GM21528 (cell line): ENCODE results near the gene SLC25A15.
"Not testable (repeated sequence)": the region's sequence is repeated elsewhere in the genome, so short reads cannot be mapped to it uniquely, and the experiment has no call there.

Experiments used
- ATAC-seq: cut with Tn5 transposase; IDR thresholded peaks from one replicate; pipeline ENCODE4 v1.9.1; 2021; ENCODE audit warnings: mild to moderate bottlenecking, moderate library complexity; ENCODE audit not compliant: unreplicated experiment, low FRiP score

The SLC25A15 gene

DNA sequence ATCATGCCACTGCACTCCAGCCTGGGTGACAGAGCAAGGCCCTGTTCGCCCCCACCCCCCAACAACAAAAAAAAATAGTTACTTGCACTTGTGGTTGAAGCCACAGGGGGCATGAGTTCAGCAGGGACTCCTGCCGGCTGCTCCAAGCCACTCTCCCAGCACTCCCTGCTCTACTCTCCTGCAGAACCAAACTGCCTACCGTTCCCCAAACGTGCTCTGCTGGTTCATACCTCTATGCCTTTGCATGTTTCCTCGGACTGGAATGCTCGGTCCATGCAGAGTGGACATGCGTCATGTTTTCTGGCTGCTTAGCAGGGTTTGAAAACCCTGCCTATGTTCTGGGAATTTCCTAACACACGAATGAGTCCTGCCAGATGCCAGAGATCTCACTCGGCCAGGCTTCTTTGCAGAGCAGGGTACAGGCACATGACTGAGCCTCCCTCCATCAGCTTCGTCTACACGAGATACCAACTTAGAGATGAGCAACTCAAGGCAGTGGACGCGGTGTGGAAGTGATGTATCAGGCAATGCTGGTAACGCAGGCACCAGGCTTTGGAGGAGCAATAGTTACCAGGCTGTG lies 8.5 kb upstream of the SLC25A15 start:
- no peak for ATAC-seq

DNA sequence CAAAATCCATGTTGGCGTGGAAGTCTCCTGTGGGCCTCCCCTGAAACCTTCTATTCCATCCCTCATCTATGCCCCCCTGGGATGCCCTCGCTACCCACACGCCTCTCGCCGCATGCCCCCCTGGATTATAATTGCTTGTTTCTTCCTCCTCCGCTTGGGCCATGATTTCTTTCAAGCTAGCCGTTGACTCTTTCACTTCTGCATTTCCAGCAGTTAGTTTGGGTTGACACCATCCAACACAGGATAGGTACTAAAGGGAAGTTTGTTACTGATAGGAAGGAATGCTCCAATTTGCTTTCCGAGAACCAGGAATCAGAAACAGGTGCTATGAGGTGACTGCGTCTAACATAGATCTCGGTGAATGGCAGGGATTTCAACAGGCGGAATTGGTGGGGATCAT lies 7.7 kb upstream of the SLC25A15 start:
- ATAC-seq: no peak

DNA sequence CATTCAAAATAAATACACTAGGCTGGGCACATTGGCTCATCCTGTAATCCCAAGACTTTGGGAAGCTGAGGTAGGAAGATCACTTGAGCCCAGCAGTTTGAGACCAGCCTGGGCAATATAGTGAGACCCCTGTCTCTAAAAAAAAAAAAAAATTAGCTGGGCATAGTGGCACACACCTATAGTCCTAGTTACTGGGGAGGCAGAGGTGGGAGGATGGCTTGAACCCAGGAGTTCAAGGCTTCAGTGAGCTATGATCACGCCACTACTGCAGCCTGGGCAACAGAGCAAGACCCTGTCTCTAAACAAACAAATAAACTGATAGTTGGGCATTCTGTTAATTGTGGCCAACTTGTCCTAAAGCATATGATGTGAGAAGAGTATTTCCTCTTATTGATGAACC lies 6.4 kb upstream of the SLC25A15 start:
- ATAC-seq: not testable (repeated sequence)

DNA sequence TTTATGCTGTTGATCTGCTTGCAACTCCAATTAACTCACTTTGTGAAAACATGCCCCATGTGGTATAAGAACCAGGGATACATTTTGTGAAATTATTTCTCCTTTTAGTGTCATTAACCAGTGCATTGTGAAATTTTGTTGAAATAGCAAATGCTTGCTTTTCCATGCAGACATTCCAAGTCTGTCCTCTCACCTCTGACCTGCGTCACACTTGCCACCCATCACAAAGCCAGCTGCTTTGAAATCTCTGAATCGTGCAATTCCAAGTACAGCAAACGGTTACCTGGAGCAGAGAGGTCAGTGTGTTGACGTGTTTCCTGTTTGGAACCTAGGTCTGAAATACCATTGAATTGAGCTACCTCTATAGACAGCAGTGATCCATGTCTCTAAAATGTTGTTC lies 4.9 kb upstream of the SLC25A15 start:
- no peak for ATAC-seq

DNA sequence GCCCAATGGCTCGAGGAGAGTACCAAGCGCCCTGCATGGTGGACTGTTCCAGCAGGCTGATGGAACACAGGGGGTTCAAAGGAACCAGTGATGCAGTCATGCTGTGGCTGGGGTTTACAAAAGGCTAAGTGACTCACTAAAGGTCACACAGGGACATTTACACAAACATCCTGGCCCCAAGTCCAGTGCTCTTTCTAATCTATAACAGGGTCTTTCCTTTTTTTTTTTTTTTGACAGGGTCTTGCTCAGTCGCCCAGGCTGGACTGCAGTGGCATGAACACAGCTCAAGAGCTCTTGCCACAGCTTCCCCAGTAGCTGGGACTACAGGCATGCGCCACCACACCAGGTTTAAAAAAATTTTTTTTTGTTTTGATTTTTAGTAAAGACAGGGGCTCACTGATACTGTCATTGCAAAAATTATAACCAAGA lies 2.8 kb upstream of the SLC25A15 start:
- ATAC-seq: no peak

DNA sequence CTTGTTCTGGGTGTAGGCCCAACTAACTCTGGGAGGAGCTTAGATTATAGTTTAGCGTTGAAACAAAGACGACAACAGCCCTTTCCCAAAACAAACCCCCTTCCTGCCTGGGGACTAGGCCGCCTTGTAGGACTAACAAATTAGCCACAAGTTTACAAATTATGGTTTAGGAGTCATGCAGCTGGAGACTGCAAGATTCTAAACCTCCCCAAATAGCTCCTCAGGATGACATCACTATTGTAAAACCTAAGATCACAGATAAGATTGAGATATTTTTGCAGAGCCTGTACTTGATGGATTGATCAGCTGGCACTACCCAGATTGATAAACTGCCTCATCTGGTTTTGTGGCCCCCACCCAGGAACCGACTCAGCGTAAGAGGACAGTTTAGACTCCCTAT lies 2.3 kb upstream of the SLC25A15 start:
- ATAC-seq: no peak

DNA sequence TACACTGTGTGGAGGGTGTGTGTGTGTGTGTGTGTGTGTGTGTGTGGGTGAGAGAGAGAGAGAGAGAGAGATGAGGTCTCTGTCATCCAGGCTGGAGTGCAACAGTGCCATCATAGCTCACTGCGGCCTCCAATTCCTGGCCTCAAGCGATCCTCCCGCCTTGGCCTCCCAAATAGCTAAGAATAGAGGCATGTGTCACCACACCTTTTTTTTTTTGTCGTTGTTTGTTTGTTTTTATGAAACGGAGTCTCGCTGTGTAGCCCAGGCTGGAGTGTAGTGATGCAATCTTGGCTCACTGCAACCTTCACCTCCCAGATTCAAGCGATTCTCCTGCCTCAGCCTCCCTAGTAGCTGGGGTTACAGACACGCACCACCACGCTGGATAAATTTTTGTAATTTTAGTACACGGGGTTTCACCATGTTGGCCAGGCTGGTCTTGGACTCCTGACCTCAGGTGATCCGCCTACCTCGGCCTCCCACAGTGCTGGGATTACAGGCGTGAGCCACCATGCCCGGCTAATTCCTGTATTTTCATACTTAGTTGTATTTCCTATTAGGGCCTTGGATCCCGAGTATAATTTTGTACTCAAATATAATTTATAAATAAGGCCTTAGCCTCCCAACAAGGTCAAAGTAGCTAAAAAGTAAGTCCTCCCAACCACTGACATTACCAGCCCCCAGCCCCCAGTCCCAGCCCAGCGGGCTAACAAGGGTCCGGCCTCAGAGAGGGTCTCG lies 704 bp upstream of the SLC25A15 start:
- ATAC-seq: not testable (repeated sequence)

DNA sequence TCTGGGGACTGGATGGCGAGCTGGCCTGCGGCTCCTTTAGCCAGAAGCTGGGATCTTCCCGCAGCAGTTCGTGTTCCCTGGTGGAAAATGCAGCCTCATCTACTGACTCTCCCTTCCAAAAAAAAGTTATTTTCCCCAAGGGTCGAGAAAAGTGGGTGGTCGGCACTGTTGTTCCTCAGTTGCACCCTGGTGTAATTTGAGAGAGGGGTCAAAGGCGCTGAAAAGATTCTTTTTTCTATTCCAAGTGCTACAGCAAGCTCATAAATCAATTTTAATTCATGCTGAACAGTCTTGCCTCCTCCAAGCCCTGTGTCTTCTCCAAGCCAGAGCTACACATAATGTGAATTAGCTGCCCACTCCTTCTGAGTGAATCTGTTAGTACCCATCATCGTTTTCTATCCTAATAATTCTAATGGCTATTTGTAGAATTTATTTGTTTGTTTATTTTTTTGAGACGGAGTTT lies 774 bp downstream of the SLC25A15 start:
- no peak for ATAC-seq

DNA sequence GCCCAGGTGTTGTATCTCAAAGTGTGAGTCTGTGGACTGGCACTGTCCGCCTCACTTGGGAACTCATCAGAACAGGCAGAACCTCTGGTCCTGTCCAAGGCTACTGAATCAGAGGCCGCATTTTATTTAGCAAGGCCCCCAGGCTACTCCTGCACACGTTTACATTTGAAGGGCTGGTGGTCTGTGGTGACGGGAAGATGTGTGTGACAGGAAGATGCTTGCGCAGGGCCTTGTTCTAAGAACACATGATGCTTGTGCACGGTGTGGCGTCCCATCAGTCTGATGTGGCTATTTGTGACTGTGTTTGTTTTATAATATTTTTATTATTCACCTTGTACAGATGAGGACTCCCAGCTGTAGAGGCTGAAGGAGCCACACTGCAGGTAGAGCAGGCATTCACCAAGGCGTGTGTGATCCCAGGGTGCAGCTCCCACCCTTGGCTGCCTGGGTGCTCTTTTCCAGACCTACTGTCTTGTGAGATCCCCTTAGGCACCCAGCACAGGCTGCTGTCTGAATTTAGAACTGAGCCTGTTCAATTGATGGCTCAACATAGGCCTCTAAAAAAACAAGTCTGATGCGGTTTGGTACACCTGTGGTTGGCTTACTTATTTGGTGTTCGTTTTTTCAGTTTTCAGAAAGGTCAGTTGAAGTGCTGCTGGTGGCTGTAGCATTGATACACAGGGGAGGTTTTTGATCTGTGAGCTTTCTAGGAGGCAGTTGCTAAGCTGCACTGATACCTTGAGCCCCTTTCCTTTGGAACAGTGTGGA lies 3.1 kb downstream of the SLC25A15 start:
- ATAC-seq: no peak

DNA sequence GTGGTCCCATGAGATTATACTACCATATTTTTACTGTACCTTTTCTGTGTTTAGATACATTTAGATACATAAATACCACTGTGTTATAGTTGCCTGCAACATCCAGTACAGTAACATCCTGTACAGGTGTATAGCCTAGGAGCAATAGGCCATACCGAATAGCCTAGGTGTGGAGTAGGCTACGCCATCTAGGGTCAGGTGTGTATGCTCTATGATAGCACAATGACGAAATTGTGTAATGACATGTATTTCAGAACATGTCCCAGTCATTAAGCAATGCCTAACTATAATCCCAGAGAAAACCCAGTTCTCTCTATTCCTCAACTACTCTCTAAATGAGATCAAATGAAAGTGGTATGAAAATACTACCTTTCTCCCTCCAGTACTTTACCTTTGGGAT lies 3.9 kb downstream of the SLC25A15 start:
- no peak for ATAC-seq

DNA sequence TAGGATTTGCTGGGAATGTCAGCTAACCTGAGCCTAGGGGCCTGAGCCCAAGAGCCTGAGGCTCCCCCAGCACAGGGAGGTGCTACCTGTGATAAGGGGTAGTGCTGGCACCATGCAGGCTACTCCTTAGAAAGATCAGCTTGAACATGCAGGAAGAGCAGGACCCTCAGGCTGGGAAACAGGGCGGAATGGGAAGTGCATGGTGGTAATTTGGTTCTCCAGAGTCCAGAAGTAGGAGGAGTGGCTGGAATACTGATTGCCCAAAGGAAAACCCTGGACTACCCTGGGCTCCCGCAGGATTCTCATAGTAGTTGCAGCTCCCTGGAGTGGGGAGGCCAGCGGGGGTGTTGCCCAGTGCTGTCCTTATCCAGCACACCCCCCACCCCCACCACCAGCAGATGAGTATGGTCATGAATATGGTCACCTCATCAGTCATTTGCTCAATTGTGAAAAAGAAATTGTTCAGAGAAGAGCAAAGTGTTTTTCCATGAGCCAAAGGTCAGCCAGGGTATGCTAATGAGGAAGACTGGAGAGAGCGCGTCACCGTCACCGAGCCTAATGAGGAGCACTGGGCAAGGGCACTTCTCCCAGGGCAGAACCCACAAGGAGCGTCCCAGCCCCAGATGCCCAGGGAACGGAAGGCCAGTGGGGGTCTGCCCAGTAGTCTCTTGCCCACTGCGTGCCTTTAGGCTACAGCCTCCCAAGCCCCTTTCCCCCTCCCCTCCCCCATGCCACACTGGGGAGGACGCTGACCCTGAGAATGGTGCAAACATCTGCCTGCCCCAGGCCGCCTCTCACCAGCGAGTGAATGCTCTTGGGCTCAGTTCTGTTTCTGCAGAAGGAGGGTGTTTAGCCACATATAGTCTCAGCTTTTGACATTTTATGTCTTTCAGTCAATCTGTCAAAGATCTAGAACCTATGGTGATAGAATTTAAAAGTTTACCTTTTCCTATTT lies 5.3 kb downstream of the SLC25A15 start:
- ATAC-seq: no peak

DNA sequence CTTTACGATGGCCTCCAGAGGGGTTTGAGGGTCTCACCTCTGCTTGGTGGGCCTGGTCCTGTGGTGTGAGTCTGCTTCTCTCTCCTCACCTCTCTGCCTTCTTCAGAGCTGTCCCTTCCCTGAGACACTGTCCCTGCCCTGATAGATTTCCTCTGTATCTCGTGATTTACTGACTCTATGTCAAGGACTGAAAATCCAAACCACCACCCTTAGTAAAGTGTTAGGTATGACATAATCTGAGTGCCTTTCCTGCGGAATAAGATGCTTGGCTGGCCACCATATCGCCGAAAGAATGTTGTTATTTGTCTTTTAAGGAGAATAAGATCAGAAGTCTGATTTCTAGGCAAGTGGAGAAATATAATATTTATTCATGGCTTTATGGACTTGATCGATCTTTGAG lies 7.2 kb downstream of the SLC25A15 start:
- ATAC-seq: no peak

DNA sequence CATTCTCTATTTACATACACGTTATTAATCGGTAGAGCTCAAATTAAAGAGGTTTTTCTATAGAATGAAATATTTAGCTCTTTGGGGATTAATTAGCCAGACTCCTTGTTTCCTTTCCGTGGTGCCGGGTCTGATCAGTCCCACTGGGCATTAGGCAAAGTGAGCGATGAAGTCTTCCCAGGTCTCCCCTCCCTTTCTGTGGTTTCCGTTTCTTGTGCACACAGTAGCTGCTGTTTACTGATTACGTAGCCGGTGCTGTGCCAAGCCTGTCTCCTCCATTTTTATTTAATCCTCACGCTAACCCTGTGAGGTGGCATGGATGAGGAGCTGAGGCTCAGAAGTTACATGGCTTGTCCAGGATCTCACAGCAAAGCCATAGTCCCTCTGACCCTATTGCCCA lies 9.0 kb downstream of the SLC25A15 start:
- no peak for ATAC-seq

DNA sequence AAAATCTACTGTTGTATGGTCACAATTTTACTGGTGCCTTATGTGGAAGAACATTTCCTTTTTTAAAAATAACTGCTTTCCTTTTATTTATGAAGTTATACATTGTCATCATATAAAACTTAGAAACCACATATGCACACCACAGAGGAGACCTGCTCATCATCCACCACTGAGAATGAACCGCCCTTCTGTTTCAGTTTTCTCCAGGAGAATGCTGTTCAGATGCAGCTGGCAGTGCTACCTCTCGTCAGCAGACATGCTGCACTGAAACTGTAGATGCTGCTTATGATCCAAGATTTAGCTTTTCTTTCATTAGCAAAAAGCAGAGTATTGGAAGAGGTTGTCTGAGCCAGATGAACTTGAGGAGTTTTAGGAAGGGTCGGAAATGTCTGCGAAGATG lies 10.1 kb downstream of the SLC25A15 start:
- no peak for ATAC-seq

DNA sequence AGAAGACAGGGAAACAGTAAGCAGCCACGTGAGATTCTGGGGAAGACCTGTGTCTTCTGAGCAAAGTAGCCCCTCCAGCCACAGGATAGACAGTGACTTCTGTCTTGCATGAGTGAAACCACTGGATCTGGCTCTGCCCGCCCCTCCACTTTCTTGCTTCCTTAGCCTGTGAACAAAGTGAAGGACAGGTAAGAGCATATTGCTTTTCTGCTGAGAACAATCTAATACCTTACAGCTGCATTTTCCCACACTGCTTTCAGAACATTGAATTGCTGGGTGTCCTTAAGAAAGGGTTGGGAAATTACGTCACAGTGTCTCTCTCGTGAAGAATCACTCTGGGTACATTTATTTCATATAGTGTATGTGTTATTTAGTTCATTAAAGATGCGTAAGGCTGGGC lies 11.1 kb downstream of the SLC25A15 start:
- no peak for ATAC-seq

DNA sequence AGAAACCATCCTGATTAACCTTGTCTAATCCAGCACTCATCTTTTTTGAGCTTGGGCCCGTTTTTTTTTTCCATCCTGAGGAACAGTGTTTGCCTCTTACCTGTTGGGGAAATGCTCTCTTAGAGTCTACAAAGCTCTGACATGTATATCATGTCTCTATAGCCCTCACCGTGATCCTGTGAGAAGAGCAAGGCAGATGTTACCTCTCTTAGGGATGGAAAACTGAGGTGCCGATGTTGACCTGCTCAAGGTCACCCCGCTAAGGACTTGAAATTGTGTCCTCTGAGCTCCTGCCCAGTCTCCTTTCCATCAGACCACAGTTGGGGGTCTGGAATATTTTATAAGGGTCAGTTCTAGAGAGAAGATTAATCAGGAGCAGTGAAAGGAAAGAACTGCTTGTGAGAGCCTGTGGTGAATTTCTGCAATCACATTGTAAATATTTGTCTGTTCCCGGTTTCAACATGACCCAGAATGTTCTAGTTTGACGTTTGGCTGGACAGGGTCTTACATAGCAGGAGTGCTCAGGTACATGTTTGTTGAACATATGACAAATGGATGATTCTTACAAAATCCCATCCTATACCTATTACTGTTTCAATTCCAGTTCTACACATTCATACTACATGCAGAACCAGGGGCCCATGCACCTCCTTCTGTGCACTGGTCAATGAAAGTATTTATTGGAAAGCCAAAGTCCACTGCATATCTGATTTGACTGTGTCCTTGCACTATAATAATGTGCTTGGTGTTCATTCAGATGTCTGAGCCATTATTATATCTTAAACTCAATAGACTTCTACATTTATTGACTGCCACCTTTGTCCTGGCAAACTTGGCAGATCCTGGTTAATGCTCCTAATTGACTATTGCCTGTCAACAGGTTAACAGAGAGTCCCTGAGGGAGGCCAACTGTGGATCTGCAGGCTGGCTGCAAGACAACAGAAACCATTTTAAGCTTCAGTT lies 12.1 kb downstream of the SLC25A15 start:
- no peak for ATAC-seq

DNA sequence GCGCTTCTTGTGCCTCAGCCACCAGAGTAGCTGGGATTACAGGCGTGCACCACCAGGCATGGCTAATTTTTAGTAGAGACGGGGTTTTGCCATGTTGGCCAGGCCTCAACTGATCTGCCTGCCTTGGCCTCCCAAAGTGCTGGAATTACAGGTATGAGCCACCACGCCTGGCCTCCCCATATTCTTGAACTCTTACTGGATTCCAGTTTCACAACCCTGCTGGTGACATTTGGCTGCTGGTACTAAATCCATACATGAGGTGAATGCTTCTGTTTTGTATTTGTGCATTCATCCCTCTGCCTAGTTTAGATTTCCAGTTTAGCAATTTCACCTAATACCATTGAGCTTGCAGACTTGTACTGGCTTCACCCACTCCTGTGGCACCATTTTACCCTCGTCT lies 13.9 kb downstream of the SLC25A15 start:
- no peak for ATAC-seq

DNA sequence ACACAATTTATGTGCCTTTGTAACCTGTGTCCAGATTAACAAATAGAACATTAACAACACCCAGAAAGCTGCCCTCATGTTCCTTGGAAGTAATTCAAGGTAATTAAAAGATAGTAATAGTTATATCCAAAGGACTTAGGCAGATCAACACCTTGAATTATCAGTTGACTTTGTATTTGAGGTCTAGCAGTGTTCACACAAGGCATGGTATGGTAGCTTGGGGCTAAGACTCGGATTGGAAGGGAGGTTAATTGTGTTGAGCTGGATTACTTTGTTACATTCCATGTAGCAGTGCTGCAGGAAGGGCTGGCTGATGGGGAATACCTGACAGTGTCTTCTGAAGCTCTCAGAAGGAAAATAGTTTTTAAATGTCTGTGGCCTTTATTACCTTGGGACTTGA lies 16.8 kb downstream of the SLC25A15 start:
- no peak for ATAC-seq

DNA sequence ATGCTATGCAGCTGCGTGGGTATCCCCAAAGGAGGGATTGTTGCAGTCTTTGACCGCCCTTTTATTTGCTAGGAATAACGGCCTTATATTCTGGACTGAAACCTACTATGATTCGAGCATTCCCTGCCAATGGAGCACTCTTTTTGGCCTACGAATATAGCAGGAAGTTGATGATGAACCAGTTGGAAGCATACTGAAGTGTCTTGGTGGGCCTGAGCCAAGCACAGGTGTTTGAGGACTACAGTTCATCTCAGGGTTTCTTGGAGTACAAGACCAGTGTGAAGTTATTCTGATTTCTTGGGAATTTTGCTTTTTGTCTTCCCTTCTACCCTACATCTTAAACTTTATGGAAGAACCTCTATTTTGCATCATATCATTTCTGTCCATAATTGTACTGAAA lies 20.1 kb downstream of the SLC25A15 start:
- no peak for ATAC-seq
